GM21529 (cell line): ENCODE results near the gene SMC1A.
A peak's percentile ranks its signal among the peaks of the same experiment; 100 is the strongest.
"Not testable (repeated sequence)": the region's sequence is repeated elsewhere in the genome, so short reads cannot be mapped to it uniquely, and the experiment has no call there.

ENCODE experiments used
- ATAC-seq: cut with Tn5 transposase; IDR thresholded peaks from one replicate; pipeline ENCODE4 v1.9.1; 2021; ENCODE audit not compliant: unreplicated experiment

The SMC1A gene

DNA sequence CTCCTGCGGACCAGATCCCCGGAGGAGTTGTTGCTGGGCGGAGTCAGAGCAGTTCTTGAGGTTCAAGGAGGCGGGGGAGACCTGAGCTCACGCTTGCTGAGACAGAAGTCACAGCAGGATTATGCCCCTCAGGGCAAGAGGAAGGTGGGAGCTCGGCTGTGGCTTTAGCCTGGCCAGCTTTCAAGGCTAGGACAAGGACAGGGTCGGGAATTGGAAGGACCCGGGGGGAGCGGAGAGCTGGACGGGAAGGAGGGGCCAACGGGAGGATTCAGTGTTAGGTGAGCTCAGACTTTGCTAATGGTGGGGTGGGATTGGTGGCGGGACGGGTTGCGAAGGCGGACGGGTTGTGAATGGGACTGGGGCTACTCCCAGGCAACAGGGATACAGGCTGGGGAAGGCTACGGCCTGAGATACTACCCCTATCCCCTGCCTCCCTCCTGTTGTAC, 430 bp upstream of the SMC1A start, which contains the start of gene RIBC1:
Gene RIBC1, plus strand, starts transcription at position 13 of the 446 bp plus-strand sequence. CDS start 3,404 bp downstream, outside the sequence.
- no peak for ATAC-seq

DNA sequence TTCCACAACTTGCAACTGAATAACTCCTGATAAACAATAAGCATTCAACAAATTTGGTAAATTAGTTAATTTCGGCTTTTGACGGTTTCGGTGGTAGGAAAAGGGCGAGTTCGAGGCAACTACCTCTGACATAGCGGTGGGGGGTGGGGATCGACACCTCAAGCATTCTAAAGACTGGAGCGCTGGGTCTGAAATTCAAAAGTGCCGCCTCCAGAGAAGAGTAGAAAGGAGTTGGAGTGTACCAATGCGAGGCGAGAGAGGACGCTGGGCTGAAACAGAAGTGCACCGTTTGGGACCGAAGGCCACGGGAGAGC, 725 bp downstream of the SMC1A start:
- ATAC-seq = peak; percentile 27

DNA sequence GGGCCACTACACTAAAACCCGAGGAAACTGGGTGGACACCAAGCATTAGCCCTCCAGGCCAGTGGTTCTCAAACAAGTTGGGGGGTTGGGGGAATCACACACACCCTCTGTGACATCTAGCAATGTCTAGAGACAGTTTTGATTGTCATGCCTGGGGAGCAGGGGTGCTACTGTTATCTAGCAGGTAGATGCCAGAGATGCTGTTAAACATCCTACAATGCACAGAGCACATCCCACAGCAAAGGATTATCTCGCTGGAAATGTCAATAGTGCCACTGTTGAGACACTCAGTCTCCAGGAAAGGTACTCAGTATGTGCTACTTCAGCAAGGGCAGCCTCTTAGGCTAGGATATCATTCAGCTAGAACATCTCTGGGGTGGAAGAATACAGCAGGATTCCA, 1.3 kb downstream of the SMC1A start:
- no peak for ATAC-seq

DNA sequence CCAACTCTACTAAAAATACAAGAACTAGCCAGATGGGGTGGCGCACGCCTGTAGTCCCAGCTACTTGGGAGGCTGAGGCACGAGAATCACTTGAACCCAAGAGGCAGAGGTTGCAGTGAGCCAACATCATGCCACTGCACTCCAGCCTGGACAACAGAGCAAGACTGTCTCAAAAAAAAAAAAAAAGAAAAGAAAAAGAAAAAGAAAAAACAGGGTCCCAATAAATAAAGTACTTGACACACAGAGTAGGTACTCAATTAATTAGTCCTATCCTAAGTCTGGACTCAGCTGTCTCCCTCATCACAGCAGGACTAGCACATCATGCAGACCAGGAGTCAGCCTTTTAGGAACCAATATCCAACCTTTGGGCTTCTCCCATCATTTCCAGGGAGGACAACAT, 2.1 kb downstream of the SMC1A start:
- not testable (repeated sequence) for ATAC-seq

- no peak for ATAC-seq
Measured at GRCh38 chrX:53412446-53412845, 10.0 kb downstream of the SMC1A start.

GRCh38 chrX:53403535-53403934, 18.9 kb downstream of the SMC1A start:
- no peak for ATAC-seq

DNA sequence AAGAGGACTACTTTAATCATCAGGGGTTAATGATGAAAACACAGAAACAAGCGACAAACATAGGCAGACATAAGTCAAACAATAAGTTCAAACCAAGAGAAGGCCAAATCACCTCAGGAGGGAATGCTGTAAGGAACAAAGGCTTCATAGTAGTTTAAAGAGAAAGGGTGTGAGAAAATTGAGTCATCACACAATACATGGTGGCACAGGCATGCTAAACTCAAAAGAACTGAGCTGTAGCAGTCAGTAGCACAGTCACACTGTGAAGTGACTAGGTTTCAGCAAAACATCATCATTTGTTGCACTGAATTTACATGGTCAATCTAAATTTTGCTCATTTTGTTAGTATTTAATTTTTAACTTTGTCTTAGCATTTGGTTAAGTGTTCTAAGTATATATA, 24.2 kb downstream of the SMC1A start:
- ATAC-seq = no peak

GRCh38 chrX:53395605-53396298, 26.7 kb downstream of the SMC1A start:
- no peak for ATAC-seq

DNA sequence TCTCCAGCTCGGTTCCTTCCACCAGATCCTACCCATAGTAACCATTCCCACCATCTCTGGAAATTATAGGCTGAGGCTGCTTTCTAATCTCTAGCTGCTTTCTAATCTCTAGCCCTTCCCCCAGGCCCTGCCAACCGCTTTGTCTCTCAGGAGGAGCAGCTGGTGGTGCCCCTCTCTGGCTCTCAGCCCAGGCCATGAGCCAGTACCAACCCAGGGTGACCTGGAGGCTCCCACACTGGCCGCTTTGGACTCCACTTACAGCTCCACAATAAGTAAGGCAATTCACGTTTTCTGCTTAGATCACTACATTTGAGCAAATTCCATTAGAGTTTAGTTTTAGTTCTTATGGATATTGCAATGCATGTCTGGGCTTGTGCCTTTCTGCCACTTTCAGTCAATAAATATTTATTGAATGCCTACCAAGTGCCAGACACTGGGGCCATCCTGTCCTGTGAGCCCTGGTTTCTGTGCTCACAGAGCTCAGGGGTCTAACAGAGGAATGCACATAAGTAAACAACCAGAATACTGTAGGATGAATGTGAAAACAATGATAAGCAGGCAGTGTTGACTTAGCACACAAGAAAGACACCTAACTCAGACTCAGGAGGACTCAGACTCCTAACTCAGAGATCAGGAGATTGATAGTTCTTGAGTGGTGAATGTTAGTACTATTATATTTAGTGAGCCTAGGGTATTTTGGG, 38.9 kb downstream of the SMC1A start:
- ATAC-seq = no peak

DNA sequence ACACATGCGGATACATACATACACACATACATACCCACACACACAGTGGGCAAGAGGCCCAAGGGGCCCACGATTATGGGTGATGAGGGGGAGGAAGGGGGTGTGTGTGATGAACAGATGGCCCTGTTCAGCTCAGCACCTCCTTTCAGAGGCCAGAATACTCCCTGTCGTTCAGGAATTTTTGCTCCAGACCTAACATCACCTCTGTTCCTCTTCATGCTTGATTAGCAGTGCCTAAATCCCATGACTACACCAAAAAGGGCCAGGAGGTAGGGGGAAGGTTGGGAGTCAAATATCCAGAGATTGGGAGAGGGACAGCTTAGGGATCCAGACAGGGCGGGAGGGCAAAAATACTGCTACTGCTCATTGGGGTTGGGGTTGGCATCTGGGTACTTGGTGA, 42.7 kb downstream of the SMC1A start:
- ATAC-seq = no peak

GRCh38 chrX:53379008-53379710, 43.3 kb downstream of the SMC1A start:
- no peak for ATAC-seq

GRCh38 chrX:53377464-53377863, 45.0 kb downstream of the SMC1A start:
- ATAC-seq = no peak

DNA sequence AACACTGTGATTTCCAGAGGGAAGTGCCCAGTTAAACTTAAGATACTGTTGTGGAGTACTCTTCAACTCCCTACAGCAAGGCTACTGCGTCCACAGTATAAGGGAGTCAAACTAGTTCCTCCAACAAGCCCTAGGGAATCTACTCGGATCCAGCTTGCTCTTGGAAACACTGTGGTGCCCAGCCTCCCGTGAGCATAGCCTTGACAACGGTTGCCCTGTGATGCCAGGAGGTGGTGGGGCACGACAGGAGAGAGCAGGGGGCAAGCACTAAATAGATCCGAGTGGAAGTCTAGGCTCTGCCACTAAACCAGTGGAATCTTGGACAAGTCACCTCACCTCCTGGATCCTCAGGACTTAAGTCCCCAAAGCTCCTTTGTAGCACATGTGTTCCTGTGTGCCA, 45.6 kb downstream of the SMC1A start:
- no peak for ATAC-seq

GRCh38 chrX:53374923-53375322, 47.5 kb downstream of the SMC1A start:
- no peak for ATAC-seq

- ATAC-seq = no peak
Measured at GRCh38 chrX:53374222-53374820, 48.1 kb downstream of the SMC1A start.

GRCh38 chrX:53373307-53373706, 49.1 kb downstream of the SMC1A start:
- no peak for ATAC-seq

DNA sequence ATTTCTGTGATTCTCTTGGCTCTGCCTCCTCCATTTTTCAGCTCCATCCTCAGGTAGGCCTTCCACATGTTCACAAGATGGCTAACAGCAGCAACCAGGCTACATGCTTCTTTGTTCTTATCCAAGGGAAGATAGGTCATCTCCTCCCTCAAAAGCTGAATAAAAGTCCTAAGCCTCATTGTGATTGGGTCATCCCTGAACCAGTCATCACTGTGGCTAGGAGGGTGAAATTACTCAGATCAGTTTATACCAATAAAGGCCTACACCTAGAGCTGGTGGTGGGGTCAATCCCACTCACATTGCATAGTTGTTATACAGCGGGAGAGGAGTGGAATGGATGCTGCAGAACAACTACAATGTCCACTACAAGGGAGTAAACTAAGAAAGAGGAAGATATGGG, 56.0 kb downstream of the SMC1A start:
- not testable (repeated sequence) for ATAC-seq

- ATAC-seq = no peak
Measured at GRCh38 chrX:53362449-53362848, 60.0 kb downstream of the SMC1A start.

GRCh38 chrX:53357799-53358530, 64.5 kb downstream of the SMC1A start:
- no peak for ATAC-seq

DNA sequence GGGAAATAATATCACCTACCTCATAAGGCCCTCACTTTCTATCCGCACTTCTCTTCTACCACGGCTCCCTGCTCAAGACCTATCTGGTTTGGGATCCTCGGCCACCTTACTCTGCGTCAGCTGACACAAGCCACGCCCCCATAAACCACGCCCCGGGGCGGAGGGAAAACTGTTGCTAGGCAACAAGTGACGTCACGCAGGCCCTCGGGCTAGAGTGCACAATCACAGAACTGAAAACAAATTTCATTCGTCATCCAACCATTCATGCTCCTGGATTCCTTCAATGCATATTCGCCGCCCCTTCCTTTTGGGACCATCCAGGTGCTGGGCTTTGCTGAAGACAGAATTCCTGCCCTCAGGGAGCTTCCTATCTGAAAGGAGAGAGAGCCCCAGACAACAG, 66.3 kb downstream of the SMC1A start:
- no peak for ATAC-seq

DNA sequence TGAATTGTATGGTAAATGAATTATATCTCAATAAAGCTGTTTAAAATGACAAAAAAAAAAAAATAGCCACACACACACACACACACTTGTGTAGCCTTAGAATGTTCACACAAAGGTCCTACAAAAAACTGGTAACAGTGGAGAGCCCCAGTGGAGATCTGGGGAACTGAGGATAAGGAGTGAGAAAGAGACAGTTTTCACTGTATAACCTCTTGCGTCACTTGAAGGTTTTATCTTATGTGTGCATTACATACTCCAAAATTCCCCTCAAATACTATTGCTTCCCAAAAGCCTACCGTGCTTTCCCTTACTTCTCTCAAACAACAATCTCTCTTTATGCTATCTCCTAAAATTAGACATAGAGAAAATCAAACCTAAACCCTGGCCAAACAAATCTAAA, 67.8 kb downstream of the SMC1A start:
- no peak for ATAC-seq
